HepG2 (cell line): Measurements from ENCODE around the gene SLC1A2. TPM values are rescaled to one million over a fixed set of nuclear protein-coding genes. Genes with fewer than 3 reads are reported as not detected.

ENCODE experiments used
- CAMTA2 ChIP-seq: sonication (generic); formaldehyde crosslinking; IDR thresholded peaks from 2 replicates; pipeline ENCODE4 v1.4.0; 2020; ENCODE audit warnings: mild to moderate bottlenecking, missing genetic modification reagents, borderline replicate concordance
- GATAD1 ChIP-seq: IDR thresholded peaks from 2 replicates; pipeline ENCODE4 v1.6.1; 2016; ENCODE audit warnings: missing genetic modification reagents, missing compliant biosample characterization
- GATAD2A ChIP-seq: IDR thresholded peaks from 2 replicates; pipeline ENCODE4 v1.6.1; 2016
- GZF1 ChIP-seq: sonication (generic); formaldehyde crosslinking; IDR thresholded peaks from 2 replicates; pipeline ENCODE4 v1.5.1; 2020; ENCODE audit warnings: mild to moderate bottlenecking, missing genetic modification reagents
- POGZ ChIP-seq: sonication (generic); formaldehyde crosslinking; IDR thresholded peaks from 2 replicates; pipeline ENCODE4 v1.4.0; 2020; ENCODE audit warnings: mild to moderate bottlenecking, missing genetic modification reagents
- ZMYM2 ChIP-seq: sonication (generic); formaldehyde crosslinking; IDR thresholded peaks from 2 replicates; pipeline ENCODE4 v1.8.0; 2022; ENCODE audit warnings: mild to moderate bottlenecking, missing genetic modification reagents
- ZNF382 ChIP-seq: sonication (generic); formaldehyde crosslinking; IDR thresholded peaks from 2 replicates; pipeline ENCODE4 v1.5.0; 2020; ENCODE audit warnings: missing genetic modification reagents, mild to moderate bottlenecking, borderline replicate concordance
- ZNF451 ChIP-seq: sonication (generic); formaldehyde crosslinking; IDR thresholded peaks from 2 replicates; pipeline ENCODE4 v1.5.0; 2020; ENCODE audit warnings: mild to moderate bottlenecking, missing genetic modification reagents
- ZNF550 ChIP-seq: sonication (generic); formaldehyde crosslinking; IDR thresholded peaks from 2 replicates; pipeline ENCODE4 v1.4.0; 2020; ENCODE audit warnings: mild to moderate bottlenecking, missing genetic modification reagents, borderline replicate concordance
- ZNF564 ChIP-seq: sonication (generic); formaldehyde crosslinking; IDR thresholded peaks from 2 replicates; pipeline ENCODE4 v1.8.1; 2023; ENCODE audit warnings: mild to moderate bottlenecking, missing genetic modification reagents
- polyA plus RNA-seq, 8 experiments: library from polyadenylated mRNA; depleted of rRNA in 3 of 8; stranded (reverse) in 7 of 8; unstranded in 1 of 8; fragments of >200 nt; fragmentation: Illumina TruSeq in 4 of 8; extraction: Trizol in 4 of 8; gene quantifications; 2 replicates each; pipeline versions ENCODE4 v1.2.1 to v1.2.3, GENCODE V29; 2011 to 2016; ENCODE audit warnings: low read depth in 4 of 8, missing spikeins in 1 of 8, mixed read lengths in 1 of 8; ENCODE audit not compliant: insufficient read depth in 1 of 8
- total RNA-seq, 5 experiments: library from RNA; depleted of rRNA; stranded (reverse); fragments of >200 nt; fragmentation: Illumina TruSeq; extraction: Trizol; gene quantifications; 2 replicates each; pipeline ENCODE4 v1.2.3, GENCODE V29; 2016; ENCODE audit warnings: low read depth in 1 of 5
- TF ChIP-seq, protein P1 (sequence below): sonication (generic); formaldehyde crosslinking; IDR thresholded peaks from 2 replicates; pipeline ENCODE4 v1.4.0; 2020; ENCODE audit warnings: mild to moderate bottlenecking, missing genetic modification reagents
- TF ChIP-seq, protein P2 (sequence below): sonication (generic); formaldehyde crosslinking; IDR thresholded peaks from 2 replicates; pipeline ENCODE4 v1.8.1; 2022; ENCODE audit warnings: low read depth, mild to moderate bottlenecking, missing genetic modification reagents
- TF ChIP-seq, protein P3 (sequence below): sonication (generic); formaldehyde crosslinking; IDR thresholded peaks from 2 replicates; pipeline ENCODE4 v1.4.0; 2020; ENCODE audit warnings: missing genetic modification reagents
- TF ChIP-seq, protein P4 (sequence below): sonication (generic); formaldehyde crosslinking; conservative IDR thresholded peaks from 2 replicates; pipeline ENCODE4 v1.8.0; 2022; ENCODE audit warnings: missing genetic modification reagents
- TF ChIP-seq, protein P5 (sequence below): IDR thresholded peaks from 2 replicates; pipeline ENCODE4 v1.6.1; 2016; ENCODE audit warnings: low read depth, borderline replicate concordance

Gene SLC1A2
- total and polyA plus RNA-seq, 2 of the 13 experiments (the other 11 are each of a cell fraction or from before 2014, with no cell fraction given) = 23.2 to 43.2 TPM

DNA sequence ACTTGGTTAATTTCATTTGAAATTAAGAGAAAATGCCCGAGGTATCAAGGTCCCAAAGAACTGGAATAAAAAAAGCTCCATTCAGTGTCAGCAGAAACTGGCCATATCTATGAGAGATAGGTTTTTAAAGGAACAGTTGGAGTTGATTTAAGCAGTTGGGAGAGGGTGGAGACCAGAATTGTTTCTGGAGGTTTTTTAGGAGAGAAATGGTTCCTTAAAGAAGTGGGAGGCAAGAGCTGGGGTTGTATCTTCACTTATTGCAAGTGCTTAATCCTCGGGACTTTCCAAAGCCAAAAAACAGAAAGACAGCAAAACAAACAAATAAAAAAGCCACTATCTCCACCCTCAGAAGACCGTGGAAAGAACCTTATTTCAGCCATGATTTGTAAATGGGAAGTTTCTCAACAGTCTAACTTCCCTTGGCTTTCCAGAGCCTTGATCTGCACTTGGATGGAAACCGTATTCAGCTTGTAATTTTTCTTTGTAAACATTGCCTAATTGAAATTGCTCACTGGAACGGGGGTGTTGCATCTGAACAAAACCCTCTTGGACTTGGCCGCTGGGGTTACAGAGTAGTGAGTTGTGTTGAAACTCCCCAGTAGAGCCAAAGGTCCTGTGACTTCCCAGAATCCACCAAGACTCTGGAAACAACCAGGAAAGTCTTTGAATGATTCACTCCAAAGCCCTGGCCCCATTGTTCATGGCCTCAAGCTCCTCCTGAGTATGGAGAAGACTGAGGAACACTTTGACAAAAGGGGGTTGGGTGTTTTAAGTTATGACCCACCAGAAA, 115.6 kb downstream of the SLC1A2 start (continued):
- TF ChIP-seq, protein P1, sequence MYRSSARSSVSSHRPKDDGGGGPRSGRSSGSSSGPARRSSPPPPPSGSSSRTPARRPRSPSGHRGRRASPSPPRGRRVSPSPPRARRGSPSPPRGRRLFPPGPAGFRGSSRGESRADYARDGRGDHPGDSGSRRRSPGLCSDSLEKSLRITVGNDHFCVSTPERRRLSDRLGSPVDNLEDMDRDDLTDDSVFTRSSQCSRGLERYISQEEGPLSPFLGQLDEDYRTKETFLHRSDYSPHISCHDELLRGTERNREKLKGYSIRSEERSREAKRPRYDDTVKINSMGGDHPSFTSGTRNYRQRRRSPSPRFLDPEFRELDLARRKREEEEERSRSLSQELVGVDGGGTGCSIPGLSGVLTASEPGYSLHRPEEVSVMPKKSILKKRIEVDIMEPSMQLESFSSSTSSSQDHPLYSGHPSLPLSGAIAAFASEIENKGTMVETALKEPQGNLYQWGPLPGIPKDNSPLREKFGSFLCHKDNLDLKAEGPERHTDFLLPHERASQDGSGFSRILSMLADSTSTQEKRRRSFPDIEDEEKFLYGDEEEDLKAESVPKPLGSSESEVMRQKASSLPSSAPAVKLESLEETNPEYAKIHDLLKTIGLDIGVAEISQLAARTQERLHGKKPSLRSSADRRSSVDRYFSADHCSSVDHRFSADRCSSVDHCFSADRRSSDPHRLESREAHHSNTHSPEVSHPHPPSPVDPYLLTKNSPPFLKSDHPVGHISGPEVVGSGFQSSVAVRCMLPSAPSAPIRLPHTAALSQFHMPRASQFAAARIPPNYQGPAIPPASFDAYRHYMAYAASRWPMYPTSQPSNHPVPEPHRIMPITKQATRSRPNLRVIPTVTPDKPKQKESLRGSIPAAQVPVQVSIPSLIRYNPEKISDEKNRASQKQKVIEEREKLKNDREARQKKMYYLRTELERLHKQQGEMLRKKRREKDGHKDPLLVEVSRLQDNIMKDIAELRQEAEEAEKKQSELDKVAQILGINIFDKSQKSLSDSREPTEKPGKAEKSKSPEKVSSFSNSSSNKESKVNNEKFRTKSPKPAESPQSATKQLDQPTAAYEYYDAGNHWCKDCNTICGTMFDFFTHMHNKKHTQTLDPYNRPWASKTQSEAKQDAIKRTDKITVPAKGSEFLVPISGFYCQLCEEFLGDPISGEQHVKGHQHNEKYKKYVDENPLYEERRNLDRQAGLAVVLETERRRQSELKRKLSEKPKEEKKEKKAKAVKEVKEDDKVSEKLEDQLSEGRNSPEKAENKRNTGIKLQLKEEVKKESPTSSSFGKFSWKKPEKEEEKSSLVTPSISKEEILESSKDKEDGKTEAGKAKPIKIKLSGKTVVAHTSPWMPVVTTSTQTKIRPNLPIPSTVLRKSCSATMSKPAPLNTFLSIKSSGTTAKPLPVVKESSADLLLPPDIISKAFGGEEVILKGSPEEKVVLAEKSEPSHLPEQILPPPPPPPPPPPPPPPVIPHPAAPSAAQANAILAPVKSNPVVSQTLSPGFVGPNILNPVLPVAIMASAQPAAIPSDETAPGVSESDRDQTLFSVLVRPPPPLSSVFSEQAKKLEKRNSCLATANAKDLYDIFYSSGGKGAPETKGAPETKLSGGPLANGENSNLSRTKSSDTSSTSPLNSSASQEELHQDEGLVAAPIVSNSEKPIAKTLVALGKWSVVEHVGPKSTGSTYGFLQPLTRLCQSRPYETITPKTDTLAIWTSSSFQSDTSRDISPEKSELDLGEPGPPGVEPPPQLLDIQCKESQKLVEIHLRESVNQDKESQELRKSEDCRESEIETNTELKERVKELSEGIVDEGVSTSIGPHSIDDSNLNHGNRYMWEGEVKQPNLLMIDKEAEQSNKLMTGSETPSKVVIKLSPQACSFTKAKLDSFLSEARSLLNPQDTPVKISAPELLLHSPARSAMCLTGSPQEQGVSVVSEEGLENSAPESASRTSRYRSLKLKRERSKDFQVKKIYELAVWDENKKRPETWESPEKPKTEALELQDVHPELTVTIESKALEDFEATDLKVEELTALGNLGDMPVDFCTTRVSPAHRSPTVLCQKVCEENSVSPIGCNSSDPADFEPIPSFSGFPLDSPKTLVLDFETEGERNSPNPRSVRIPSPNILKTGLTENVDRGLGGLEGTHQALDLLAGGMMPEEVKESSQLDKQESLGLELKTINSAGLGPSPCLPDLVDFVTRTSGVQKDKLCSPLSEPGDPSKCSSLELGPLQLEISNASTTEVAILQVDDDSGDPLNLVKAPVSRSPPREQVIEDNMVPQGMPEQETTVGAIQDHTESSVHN (CRISPR knock-in tag) = no peak
- no peak for TF ChIP-seq ZNF564 (CRISPR knock-in tag)
- TF ChIP-seq ZMYM2 (CRISPR knock-in tag) = no peak
- TF ChIP-seq GATAD2A (CRISPR knock-in tag) = peak; percentile 38; the same call in 1 of the 2 replicates
- TF ChIP-seq, protein P2, sequence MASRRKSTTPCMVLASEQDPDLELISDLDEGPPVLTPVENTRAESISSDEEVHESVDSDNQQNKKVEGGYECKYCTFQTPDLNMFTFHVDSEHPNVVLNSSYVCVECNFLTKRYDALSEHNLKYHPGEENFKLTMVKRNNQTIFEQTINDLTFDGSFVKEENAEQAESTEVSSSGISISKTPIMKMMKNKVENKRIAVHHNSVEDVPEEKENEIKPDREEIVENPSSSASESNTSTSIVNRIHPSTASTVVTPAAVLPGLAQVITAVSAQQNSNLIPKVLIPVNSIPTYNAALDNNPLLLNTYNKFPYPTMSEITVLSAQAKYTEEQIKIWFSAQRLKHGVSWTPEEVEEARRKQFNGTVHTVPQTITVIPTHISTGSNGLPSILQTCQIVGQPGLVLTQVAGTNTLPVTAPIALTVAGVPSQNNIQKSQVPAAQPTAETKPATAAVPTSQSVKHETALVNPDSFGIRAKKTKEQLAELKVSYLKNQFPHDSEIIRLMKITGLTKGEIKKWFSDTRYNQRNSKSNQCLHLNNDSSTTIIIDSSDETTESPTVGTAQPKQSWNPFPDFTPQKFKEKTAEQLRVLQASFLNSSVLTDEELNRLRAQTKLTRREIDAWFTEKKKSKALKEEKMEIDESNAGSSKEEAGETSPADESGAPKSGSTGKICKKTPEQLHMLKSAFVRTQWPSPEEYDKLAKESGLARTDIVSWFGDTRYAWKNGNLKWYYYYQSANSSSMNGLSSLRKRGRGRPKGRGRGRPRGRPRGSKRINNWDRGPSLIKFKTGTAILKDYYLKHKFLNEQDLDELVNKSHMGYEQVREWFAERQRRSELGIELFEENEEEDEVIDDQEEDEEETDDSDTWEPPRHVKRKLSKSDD (CRISPR knock-in tag) = no peak
- TF ChIP-seq, protein P3, sequence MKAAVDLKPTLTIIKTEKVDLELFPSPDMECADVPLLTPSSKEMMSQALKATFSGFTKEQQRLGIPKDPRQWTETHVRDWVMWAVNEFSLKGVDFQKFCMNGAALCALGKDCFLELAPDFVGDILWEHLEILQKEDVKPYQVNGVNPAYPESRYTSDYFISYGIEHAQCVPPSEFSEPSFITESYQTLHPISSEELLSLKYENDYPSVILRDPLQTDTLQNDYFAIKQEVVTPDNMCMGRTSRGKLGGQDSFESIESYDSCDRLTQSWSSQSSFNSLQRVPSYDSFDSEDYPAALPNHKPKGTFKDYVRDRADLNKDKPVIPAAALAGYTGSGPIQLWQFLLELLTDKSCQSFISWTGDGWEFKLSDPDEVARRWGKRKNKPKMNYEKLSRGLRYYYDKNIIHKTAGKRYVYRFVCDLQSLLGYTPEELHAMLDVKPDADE (CRISPR knock-in tag) = no peak
- no peak for TF ChIP-seq ZNF451 (CRISPR knock-in tag)
- TF ChIP-seq CAMTA2 (CRISPR knock-in tag) = no peak
- TF ChIP-seq, protein P4, sequence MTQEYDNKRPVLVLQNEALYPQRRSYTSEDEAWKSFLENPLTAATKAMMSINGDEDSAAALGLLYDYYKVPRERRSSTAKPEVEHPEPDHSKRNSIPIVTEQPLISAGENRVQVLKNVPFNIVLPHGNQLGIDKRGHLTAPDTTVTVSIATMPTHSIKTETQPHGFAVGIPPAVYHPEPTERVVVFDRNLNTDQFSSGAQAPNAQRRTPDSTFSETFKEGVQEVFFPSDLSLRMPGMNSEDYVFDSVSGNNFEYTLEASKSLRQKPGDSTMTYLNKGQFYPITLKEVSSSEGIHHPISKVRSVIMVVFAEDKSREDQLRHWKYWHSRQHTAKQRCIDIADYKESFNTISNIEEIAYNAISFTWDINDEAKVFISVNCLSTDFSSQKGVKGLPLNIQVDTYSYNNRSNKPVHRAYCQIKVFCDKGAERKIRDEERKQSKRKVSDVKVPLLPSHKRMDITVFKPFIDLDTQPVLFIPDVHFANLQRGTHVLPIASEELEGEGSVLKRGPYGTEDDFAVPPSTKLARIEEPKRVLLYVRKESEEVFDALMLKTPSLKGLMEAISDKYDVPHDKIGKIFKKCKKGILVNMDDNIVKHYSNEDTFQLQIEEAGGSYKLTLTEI (CRISPR knock-in tag) = no peak
- TF ChIP-seq GATAD1 (CRISPR knock-in tag) = no peak
- no peak for TF ChIP-seq GZF1 (CRISPR knock-in tag)
- TF ChIP-seq ZNF382 (CRISPR knock-in tag) = no peak
- TF ChIP-seq, protein P5, sequence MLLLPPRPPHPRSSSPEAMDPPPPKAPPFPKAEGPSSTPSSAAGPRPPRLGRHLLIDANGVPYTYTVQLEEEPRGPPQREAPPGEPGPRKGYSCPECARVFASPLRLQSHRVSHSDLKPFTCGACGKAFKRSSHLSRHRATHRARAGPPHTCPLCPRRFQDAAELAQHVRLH (CRISPR knock-in tag) = no peak
- TF ChIP-seq POGZ = no peak
- no peak for TF ChIP-seq ZNF550
